Measurements from ENCODE around the gene FRYL. TPM values are rescaled to one million over a fixed set of nuclear protein-coding genes. Genes with fewer than 3 reads are reported as not detected.

Gene FRYL
- total and polyA plus RNA-seq, 2 experiments from 2014 or later = 15.7 to 82.3 TPM

DNA sequence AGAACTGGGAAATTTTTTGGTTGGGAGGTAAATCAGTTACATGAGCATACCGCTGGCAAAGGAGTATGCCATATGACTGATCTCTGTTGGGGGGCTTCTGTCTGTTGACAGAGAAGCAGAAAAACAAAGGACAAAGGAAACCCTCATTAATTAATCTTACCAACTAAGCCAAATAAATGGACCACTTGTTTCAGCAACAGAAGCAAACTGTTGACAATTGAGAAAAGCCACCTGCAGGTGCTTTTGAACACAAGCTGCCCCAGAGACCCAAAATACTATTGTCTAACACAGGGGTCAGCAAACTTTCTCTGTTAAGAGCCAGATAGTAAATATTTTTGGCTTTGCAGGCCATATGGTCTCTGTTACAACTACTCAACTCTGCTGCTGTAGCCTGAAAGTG lies 7.0 kb upstream of the FRYL start:
- H3K4me1 ChIP-seq (ENCODE audit: insufficient read depth) = no peaks in the 10 kb centered on the region
- no peaks in the 10 kb centered on the region for H4K20me1 ChIP-seq (ENCODE audit: insufficient read depth, poor library complexity, severe bottlenecking)
- no peak overlapping the region for H3K4me3 ChIP-seq
- no peak overlapping the region for H3K4me2 ChIP-seq
- no peaks in the 10 kb centered on the region for H3K36me3 ChIP-seq (replicated peaks; ENCODE audit: insufficient read depth, low read depth)
- no peak overlapping the region for H2AFZ ChIP-seq
- H3K9me3 ChIP-seq (ENCODE audit: low read depth) = no peaks in the 10 kb centered on the region
- 71% methylated on average over 1 of the region's 1 CpG for WGBS (ENCODE audit: low lambda C conversion rate, missing lambda C conversion rate)
- no peaks in the 10 kb centered on the region for H3K27me3 ChIP-seq
- no peak overlapping the region for H3K27ac ChIP-seq
- TF ChIP-seq EZH2phosphoT487 (IDR thresholded peaks at IDR 0.05; ENCODE audit: low read depth, severe bottlenecking, unreplicated experiment) (no peak), EZH2 (IDR thresholded peaks at IDR 0.05; ENCODE audit: borderline replicate concordance) (no peak)
- TF ChIP-seq, protein P1, sequence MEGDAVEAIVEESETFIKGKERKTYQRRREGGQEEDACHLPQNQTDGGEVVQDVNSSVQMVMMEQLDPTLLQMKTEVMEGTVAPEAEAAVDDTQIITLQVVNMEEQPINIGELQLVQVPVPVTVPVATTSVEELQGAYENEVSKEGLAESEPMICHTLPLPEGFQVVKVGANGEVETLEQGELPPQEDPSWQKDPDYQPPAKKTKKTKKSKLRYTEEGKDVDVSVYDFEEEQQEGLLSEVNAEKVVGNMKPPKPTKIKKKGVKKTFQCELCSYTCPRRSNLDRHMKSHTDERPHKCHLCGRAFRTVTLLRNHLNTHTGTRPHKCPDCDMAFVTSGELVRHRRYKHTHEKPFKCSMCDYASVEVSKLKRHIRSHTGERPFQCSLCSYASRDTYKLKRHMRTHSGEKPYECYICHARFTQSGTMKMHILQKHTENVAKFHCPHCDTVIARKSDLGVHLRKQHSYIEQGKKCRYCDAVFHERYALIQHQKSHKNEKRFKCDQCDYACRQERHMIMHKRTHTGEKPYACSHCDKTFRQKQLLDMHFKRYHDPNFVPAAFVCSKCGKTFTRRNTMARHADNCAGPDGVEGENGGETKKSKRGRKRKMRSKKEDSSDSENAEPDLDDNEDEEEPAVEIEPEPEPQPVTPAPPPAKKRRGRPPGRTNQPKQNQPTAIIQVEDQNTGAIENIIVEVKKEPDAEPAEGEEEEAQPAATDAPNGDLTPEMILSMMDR (IDR thresholded peaks at IDR 0.05; ENCODE audit: poor library complexity) = no peak
- no peaks in the 10 kb centered on the region for H3K79me2 ChIP-seq
- no peaks in the 10 kb centered on the region for H3K9me2 ChIP-seq (replicated peaks; ENCODE audit: insufficient read depth)
- DNase-seq (ENCODE audit: low spot score) = no peak

GRCh38 chr4:48786549-48786948 lies 6.5 kb upstream of the FRYL start:
- Histone ChIP-seq H3K4me3 (no peak overlapping the region), H4K20me1 (ENCODE audit: insufficient read depth, poor library complexity, severe bottlenecking) (no peaks in the 10 kb centered on the region), H3K36me3 (replicated peaks; ENCODE audit: insufficient read depth, low read depth) (no peaks in the 10 kb centered on the region), H3K4me1 (ENCODE audit: insufficient read depth) (no peaks in the 10 kb centered on the region), H3K9me2 (replicated peaks; ENCODE audit: insufficient read depth) (no peaks in the 10 kb centered on the region), H3K4me2 (no peak overlapping the region), H3K27me3 (no peaks in the 10 kb centered on the region), H3K27ac (no peak overlapping the region), H3K79me2 (no peaks in the 10 kb centered on the region), H2AFZ (no peak overlapping the region), H3K9me3 (ENCODE audit: low read depth) (no peaks in the 10 kb centered on the region)
- DNase-seq (ENCODE audit: low spot score) = no peak
- 89% methylated on average over 2 of the region's 2 CpGs for WGBS (ENCODE audit: low lambda C conversion rate, missing lambda C conversion rate)
- TF ChIP-seq, protein P1 (IDR thresholded peaks at IDR 0.05; ENCODE audit: poor library complexity) = no peak
- TF ChIP-seq EZH2phosphoT487 (IDR thresholded peaks at IDR 0.05; ENCODE audit: low read depth, severe bottlenecking, unreplicated experiment) (no peak), EZH2 (IDR thresholded peaks at IDR 0.05; ENCODE audit: borderline replicate concordance) (no peak)

- Histone ChIP-seq H3K36me3 (replicated peaks; ENCODE audit: insufficient read depth, low read depth) (no peaks in the 10 kb centered on the region), H4K20me1 (ENCODE audit: insufficient read depth, poor library complexity, severe bottlenecking) (no peaks in the 10 kb centered on the region), H3K4me1 (ENCODE audit: insufficient read depth) (peaks cover 3% of the 10 kb centered on the region), H3K27ac (no peak overlapping the region), H2AFZ (no peak overlapping the region), H3K4me3 (no peak overlapping the region), H3K9me3 (ENCODE audit: low read depth) (no peaks in the 10 kb centered on the region), H3K27me3 (no peaks in the 10 kb centered on the region), H3K79me2 (no peaks in the 10 kb centered on the region), H3K4me2 (no peak overlapping the region), H3K9me2 (replicated peaks; ENCODE audit: insufficient read depth) (no peaks in the 10 kb centered on the region)
- TF ChIP-seq, protein P1 (IDR thresholded peaks at IDR 0.05; ENCODE audit: poor library complexity) = no peak
- no peak for TF ChIP-seq EZH2 (IDR thresholded peaks at IDR 0.05; ENCODE audit: borderline replicate concordance)
- no peak for TF ChIP-seq EZH2phosphoT487 (IDR thresholded peaks at IDR 0.05; ENCODE audit: low read depth, severe bottlenecking, unreplicated experiment)
- DNase-seq (ENCODE audit: low spot score) = no peak
These were observed 5.2 kb upstream of the FRYL start for GRCh38 chr4:48785302-48785701.

GRCh38 chr4:48781968-48782367 lies 1.9 kb upstream of the FRYL start:
- Histone ChIP-seq H3K4me3 (no peak overlapping the region), H2AFZ (peak overlapping the region; percentile 67), H3K79me2 (peaks cover 22% of the 10 kb centered on the region), H3K36me3 (replicated peaks; ENCODE audit: insufficient read depth, low read depth) (no peaks in the 10 kb centered on the region), H3K9me3 (ENCODE audit: low read depth) (no peaks in the 10 kb centered on the region), H3K4me1 (ENCODE audit: insufficient read depth) (peaks cover 16% of the 10 kb centered on the region), H3K9me2 (replicated peaks; ENCODE audit: insufficient read depth) (no peaks in the 10 kb centered on the region), H3K4me2 (no peak overlapping the region), H3K27ac (no peak overlapping the region), H4K20me1 (ENCODE audit: insufficient read depth, poor library complexity, severe bottlenecking) (peaks cover 17% of the 10 kb centered on the region), H3K27me3 (no peaks in the 10 kb centered on the region)
- DNase-seq (ENCODE audit: low spot score) = no peak
- no peak for TF ChIP-seq EZH2phosphoT487 (IDR thresholded peaks at IDR 0.05; ENCODE audit: low read depth, severe bottlenecking, unreplicated experiment)
- TF ChIP-seq, protein P1 (IDR thresholded peaks at IDR 0.05; ENCODE audit: poor library complexity) = no peak
- TF ChIP-seq EZH2 (IDR thresholded peaks at IDR 0.05; ENCODE audit: borderline replicate concordance) = no peak

Data from hepatocyte (in vitro differentiated cells).